ENCODE measurements around the gene TMOD4. TPM values are rescaled to one million over a fixed set of nuclear protein-coding genes. Genes with fewer than 3 reads are reported as not detected.

The TMOD4 gene
- total RNA-seq, 1 experiment from 2014 or later = not detected

DNA sequence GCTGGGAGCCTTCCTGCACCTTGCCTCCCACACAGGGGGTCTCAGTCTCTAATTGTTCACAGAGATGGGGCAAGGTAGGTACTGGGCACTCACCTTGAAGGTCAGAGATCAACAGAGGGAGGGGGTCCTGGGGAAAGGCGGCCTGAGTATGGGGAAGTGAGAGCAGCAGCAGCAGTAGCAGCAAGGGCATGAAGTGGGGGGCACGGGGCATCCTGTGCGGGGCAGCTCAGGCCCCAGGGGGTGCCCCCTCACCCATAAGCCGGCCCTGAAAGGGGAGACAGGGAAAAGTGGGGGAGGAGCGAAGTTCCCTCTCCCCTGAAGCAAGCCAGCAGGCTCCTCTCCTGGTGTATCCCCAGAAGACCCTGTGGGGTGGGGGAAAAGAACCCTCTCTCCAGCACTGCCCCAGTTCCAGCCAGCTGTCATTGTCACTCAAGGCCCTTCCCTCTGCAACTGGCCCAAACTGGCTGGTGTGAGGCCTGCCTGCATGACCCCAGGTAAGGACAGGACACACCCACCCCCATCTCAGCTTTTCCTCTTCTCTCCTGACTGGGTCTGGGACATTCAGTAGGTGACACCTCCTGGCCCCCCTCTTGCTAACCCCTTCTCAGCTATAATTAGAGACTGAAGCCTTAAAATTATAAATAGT, 33.2 kb downstream of the TMOD4 start:
- Histone ChIP-seq H3K4me1 (peaks cover 29% of the 10 kb centered on the region), H3K27me3 (no peaks in the 10 kb centered on the region), H3K36me3 (no peaks in the 10 kb centered on the region), H3K27ac (peak overlapping the region; percentile 93), H3K4me3 (peak overlapping the region; percentile 20), H3K9me3 (replicated peaks) (no peaks in the 10 kb centered on the region)
- peak; percentile 95 to 96 for DNase-seq

- H3K4me3 ChIP-seq = no peak overlapping the region
- no peaks in the 10 kb centered on the region for H3K27me3 ChIP-seq
- H3K36me3 ChIP-seq = peaks cover 9% of the 10 kb centered on the region; the same call in 1 of the 2 replicates
- DNase-seq = no peak
- H3K9me3 ChIP-seq (replicated peaks) = no peaks in the 10 kb centered on the region
- peaks cover 12% of the 10 kb centered on the region for H3K4me1 ChIP-seq
- no peak overlapping the region for H3K27ac ChIP-seq
Measured at GRCh38 chr1:151137789-151138188, 38.0 kb downstream of the TMOD4 start.

- Histone ChIP-seq H3K4me1 (no peaks in the 10 kb centered on the region), H3K36me3 (peaks cover 9% of the 10 kb centered on the region; the same call in 1 of the 2 replicates), H3K9me3 (replicated peaks) (no peaks in the 10 kb centered on the region), H3K27me3 (no peaks in the 10 kb centered on the region), H3K27ac (no peak overlapping the region), H3K4me3 (no peak overlapping the region)
- DNase-seq = no peak
Measured at GRCh38 chr1:151135433-151136385, 40.1 kb downstream of the TMOD4 start.

- H3K4me1 ChIP-seq = no peaks in the 10 kb centered on the region
- no peak overlapping the region for H3K4me3 ChIP-seq
- peaks cover 9% of the 10 kb centered on the region; the same call in 1 of the 2 replicates for H3K36me3 ChIP-seq
- no peak overlapping the region for H3K27ac ChIP-seq
- H3K9me3 ChIP-seq (replicated peaks) = no peaks in the 10 kb centered on the region
- no peak for DNase-seq
- H3K27me3 ChIP-seq = no peaks in the 10 kb centered on the region
Measured at GRCh38 chr1:151134991-151135390, 40.8 kb downstream of the TMOD4 start.

DNA sequence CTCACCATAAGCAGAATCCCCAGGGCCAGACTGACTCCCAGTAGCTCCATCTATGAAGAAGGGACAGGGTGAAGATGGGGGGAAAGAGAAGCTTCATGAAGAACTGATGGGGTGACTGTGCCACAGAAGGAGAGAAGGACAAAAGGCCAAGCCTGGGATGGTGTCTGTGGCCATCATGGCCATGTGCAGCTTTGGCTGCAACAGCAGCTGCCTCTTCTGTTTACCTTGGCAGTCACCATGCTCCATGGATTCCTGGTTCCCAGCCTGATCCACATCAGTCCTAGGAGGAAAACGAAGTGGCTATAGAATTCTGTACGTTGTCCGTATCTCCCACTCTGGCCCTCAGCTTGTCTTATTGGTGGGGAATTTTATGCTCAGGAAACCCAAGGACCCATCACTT, 41.4 kb downstream of the TMOD4 start:
- H3K36me3 ChIP-seq = peaks cover 9% of the 10 kb centered on the region; the same call in 1 of the 2 replicates
- H3K9me3 ChIP-seq (replicated peaks) = no peaks in the 10 kb centered on the region
- H3K4me1 ChIP-seq = no peaks in the 10 kb centered on the region
- no peak for DNase-seq
- H3K27me3 ChIP-seq = no peaks in the 10 kb centered on the region
- no peak overlapping the region for H3K4me3 ChIP-seq
- no peak overlapping the region for H3K27ac ChIP-seq

DNA sequence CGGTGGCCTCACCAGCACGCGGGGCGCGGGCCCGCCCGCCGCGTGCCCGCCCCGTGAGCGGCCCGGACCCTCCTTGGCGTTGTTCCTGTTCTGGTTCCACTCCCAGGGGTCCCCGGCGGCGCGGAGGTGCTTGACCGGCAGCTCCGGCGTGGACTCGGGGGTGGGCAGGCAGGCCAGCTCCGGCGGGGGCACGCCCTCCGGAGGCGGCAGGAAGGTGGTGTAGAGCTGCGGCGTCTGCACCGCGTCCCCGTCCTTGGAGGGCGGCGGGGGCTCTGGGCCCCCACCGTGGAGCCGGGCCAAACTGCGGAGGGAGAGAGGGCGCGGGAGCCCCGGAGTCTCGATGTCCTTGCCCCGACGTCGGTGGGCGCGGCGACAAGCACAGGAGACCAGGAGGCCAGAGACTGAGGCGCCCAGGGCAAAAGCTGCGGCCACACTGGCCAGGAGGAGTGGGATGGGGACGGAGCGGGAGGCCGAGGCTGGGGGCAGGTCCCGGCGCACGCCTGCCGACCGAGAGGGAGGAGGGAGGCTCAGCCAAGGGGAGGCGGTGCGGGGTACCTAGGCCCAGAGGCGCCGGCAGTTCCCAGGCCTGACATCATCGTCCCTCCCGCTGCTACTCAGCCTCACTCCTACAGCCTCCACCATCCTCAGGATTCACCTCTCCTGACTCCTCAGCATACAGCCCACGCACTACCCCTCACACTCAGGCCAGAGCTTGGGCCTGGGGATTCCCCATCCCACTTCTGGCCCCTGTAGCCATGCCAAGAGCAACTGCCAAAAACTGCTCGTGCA, 42.6 kb downstream of the TMOD4 start:
- no peak for DNase-seq
- Histone ChIP-seq H3K27me3 (no peaks in the 10 kb centered on the region), H3K4me3 (no peak overlapping the region), H3K27ac (no peak overlapping the region), H3K4me1 (no peaks in the 10 kb centered on the region), H3K9me3 (replicated peaks) (no peaks in the 10 kb centered on the region), H3K36me3 (peaks cover 9% of the 10 kb centered on the region; the same call in 1 of the 2 replicates)

- no peaks in the 10 kb centered on the region for H3K9me3 ChIP-seq (replicated peaks)
- DNase-seq = no peak
Measured at GRCh38 chr1:151132335-151133017, 43.3 kb downstream of the TMOD4 start.

GRCh38 chr1:151131701-151132334, 44.0 kb downstream of the TMOD4 start:
- no peak overlapping the region for H3K27ac ChIP-seq
- H3K27me3 ChIP-seq = no peaks in the 10 kb centered on the region
- H3K4me1 ChIP-seq = no peaks in the 10 kb centered on the region
- no peaks in the 10 kb centered on the region for H3K9me3 ChIP-seq (replicated peaks)
- H3K4me3 ChIP-seq = no peak overlapping the region
- no peak for DNase-seq
- H3K36me3 ChIP-seq = peaks cover 9% of the 10 kb centered on the region; the same call in 1 of the 2 replicates

More at GRCh38 chr1:151132335-151133017, 43.3 kb downstream of the TMOD4 start:
- H3K27ac ChIP-seq = no peak overlapping the region
- H3K27me3 ChIP-seq = no peaks in the 10 kb centered on the region
- H3K4me1 ChIP-seq = no peaks in the 10 kb centered on the region
- peaks cover 9% of the 10 kb centered on the region; the same call in 1 of the 2 replicates for H3K36me3 ChIP-seq
- no peak overlapping the region for H3K4me3 ChIP-seq

DNA sequence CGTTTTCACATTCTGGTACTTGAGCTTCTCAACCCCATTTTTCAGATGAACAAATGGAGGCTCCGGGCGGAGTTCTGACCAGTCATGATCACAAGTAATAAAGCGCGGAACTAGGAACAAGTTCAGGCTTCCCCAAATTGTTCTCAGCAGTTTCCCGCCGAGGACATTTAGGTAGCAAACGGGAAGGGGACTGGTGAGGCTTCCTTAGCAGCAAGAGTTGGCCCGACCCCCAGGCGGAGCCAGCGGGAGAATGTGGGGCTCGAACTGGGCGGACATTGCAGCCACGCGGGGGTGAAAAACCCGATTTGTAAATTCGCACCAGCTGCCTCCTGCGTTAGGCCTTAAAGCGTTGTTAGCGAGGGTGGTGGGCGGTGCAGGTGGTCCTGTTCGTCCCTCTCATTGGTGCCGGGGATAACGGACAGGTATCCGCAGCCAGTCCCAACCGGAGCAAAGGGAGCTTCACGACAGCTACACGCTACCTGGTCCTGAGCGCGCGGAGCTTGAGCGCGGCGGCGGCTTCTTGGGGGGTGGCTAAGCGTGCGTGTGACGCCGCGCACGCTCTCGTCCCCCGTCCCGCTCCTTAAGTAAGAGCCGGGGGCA, 44.7 kb downstream of the TMOD4 start:
- H3K27ac ChIP-seq = no peak overlapping the region
- H3K4me1 ChIP-seq = no peaks in the 10 kb centered on the region
- no peak for DNase-seq
- H3K9me3 ChIP-seq (replicated peaks) = no peaks in the 10 kb centered on the region
- no peak overlapping the region for H3K4me3 ChIP-seq
- no peaks in the 10 kb centered on the region for H3K27me3 ChIP-seq
- peaks cover 9% of the 10 kb centered on the region; the same call in 1 of the 2 replicates for H3K36me3 ChIP-seq

DNA sequence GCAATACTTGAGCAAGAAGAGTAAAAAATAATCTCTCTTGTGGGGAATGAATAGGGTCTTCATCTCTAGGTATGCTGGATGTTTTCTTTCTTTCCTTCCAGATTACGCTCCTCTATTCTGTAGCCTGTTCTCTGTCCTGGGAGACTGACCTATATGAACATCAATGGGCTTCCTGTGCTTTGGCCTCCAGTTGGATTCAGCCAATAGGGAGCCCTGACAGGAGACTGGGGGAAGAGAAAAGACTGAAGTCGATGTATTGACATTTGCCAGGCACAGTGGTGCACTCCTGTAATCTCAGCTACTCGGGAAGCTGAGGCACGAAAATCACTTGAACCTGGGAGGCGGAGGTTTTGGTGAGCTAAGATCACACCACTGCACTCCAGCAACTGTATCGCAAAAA, 47.0 kb downstream of the TMOD4 start:
- H3K4me1 ChIP-seq = no peaks in the 10 kb centered on the region
- no peaks in the 10 kb centered on the region for H3K27me3 ChIP-seq
- H3K36me3 ChIP-seq = peaks cover 3% of the 10 kb centered on the region; the same call in 1 of the 2 replicates
- DNase-seq = no peak
- no peak overlapping the region for H3K4me3 ChIP-seq
- no peaks in the 10 kb centered on the region for H3K9me3 ChIP-seq (replicated peaks)
- H3K27ac ChIP-seq = no peak overlapping the region

DNA sequence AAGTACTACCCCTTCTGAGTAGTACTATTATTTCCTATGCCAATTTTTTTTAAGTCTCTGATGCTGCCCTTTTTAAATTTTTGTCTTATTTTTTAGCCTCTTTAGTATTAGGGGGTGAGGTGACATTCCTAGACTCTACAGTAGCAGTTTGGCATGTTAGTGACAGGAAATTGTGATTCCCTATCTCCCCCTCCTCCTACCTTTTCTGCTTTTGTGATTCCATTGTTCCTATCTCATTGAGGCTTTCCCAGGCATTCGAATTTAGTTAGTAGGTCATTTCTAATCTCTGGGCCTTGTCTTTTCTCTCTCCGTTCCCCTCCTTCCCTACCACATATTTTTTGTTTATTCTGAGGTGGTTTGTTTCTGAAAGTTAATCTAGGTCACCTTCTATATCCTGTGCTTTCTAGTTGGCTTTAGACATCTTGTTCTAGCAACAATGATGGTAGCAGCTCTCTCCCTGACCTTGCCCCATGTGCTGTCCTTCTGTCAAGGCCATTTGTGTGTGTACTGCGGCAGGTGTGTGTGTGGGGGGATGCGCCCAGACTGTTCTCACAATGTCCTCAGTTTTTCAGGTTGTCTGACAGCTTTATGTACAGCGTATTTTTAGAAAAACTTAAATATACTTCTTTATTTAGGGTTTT, 50.9 kb downstream of the TMOD4 start:
- Histone ChIP-seq H3K36me3 (no peaks in the 10 kb centered on the region), H3K27ac (no peak overlapping the region), H3K27me3 (no peaks in the 10 kb centered on the region)

More for the DNA sequence above, 50.9 kb downstream of the TMOD4 start:
- H3K4me1 ChIP-seq = no peaks in the 10 kb centered on the region
- H3K9me3 ChIP-seq (replicated peaks) = no peaks in the 10 kb centered on the region
- no peak overlapping the region for H3K4me3 ChIP-seq
- DNase-seq = no peak
